CD4-positive, alpha-beta T cell treated with Interleukin-6 for 4 hours (primary cell): ENCODE data around the gene CREBBP.
A peak's percentile ranks its signal among the peaks of the same experiment; 100 is the strongest.

Experiments used
- DNase-seq: peaks from one replicate; pipeline ENCODE4 v3.0.0-alpha.2; 2020; ENCODE audit warnings: mixed read lengths

Gene CREBBP

DNA sequence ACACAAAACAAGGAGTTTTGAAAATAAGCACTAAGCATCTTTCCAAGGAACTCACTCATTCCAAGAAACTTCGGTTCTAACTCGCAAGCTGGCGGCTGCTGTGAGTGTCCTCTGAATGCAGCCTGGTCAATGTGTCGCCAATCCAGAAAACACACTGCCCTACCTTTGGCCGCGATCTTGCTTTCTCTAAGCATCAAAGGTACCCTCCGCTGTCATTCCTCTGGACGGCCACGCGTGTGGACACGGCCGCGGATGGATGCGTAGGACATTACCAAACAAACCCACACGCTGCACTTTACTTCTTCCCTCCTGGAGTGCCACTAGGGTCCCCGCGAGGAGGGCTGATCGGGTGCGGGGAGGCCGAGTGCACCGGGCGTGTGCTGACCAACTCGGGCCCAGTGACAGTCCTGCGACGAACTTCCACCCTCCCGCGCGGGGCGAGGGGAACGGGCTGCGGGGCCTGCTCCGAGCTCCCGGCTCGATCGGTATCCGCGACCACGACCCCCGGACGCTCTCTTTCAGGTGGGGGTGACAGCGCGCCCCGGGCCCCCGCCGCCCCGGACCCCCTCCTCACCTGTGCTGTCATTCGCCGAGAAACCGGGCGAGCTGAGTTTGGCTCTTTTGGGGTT is 1.1 kb downstream of the CREBBP start:
- DNase-seq: peak; percentile 12

DNA sequence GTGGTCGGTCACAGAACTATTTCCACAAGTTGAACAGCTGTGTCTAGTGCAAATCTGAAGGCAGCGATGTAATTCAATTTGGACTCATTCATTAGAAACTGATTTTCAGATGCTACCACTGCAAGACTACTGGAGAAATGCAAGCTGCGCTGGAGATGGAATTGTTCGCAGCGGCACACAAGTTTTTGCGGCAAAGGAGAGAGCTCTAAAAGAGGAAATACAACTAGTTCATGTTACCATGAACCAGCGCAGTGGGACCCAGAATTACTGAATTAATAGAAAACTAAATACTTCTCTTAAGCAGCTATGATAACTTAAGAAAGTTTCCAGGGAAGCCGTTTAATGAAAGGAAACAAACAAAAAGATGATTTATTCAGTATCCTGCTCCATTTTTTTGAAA is 1.9 kb downstream of the CREBBP start:
- peak; percentile 15 for DNase-seq

DNA sequence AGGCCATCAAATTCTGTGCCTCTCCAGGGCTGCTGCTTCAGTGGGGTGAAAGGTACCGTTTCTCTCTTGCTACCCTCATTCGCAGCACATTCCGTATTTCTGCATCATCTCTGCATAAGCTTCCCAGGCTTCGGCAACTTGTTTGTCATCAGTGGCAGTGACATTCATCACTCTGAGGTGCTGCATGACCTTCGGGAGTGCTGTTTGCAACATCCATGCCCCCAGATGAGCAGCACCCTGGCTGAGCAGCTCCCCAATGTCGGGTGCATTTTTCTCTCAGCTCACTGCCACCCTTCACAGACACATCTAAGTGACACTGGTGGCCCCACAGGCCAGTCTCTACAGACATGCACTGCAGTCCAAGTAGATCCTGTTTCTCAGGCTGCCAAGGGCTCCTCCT is 3.8 kb downstream of the CREBBP start:
- no peak for DNase-seq

DNA sequence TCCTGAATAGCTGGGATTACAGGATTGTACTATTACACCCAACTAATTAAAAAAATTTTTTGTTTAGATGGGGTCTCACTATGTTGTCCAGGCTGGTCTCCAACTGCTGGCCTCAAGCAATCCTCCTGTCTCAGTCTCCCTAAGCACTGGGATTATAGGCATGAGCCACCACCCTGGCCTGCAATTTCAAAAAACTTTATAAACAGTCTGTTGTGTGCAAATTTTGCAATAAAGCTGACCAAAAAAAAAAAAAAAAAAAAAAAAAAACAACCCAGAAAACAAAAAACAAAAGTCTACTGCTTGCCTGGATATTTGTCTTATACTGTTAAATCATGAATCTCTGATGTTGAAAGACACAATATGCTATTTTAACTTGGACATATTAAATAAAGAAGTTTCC is 4.4 kb downstream of the CREBBP start:
- no peak for DNase-seq

DNA sequence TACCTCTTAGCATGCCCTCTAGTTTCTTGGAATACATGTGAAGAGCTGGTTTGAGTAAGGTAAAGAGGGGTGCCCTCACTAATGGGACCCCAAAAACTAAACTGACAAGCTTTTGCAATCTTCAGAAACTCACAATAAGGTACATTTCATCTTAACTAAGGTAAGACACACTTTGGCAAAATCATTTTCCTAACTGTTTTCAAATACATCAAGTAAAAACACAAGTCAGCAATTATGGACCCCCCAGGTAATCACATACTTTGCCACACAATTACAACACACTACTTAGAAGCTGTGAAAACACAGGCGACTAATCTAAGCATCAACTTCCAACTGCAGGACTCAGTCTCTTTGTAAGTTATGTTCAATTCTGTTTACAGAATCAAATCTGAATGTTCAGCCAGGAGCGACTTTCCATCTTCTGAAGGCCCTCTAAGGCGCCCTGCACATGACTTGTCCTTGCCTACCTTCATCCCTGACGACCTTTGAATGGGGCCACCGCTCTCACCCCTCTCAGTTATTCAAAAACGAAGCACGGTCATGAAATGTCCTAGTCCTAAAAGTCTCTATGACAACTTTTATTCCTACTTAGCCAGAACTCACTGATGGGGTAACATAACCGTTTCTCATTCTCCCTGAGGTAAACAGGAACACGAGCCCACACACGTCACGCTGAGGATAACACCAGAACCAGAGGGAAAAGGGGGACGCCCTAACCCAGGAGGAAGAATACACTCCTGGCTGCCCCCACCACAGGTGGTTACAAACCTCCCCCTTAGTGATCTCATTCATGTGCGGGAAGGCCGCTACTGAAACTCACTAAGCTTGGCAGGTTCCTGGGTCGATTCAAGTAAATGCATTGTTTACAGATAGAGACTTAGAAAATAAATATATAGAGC is 5.5 kb downstream of the CREBBP start:
- DNase-seq: no peak

DNA sequence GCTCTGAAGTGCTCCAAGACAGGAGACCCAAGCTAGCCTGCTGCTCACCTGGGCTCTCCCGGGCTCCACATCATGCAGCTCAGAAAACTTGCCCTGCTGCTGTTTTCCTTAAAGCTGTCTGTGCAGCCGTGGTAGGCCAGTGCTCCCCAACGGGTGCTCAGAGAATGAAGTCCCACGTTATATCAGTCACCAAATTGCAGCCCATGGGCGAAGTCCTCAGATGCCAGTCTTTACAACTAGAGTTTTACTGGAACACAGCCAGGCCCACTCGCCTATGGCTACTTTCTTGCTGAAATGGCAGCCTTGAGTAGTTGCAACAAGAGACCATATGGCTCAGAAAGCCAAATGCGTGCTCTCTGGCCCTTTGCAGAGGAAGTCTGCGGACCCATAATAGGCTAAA is 6.3 kb downstream of the CREBBP start:
- no peak for DNase-seq

DNA sequence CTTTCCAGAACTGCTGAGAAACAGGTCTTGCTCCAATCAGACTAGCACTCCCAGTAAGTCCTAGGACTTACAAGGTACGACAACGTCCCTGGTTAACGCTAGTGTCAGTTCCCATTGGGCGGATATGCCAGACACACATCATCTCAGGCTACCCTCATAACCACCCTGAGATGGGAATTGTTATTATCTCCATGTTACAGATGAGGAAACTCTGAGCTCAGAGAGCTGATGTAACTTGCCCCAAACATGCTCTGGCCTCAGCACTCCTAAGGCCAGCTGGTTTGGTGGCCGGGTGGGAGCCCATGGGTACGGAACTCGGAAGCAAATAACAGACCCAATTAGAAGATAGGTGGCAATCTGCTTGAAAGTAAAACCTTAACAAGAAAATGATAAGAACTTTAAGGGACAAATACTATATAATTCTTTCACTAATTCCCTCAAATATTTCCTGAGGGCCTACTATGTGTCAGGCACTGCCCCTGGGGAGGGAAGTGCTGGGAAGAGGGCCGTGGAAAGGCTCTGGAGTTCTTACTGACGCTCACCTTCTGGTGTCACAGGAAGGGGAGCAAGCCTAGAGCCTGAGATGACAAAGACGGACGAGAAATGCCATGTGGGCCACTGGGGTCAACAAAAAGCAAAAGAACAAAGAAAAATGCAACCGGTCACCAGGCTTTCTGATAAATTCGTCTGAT is 6.9 kb downstream of the CREBBP start:
- no peak for DNase-seq

DNA sequence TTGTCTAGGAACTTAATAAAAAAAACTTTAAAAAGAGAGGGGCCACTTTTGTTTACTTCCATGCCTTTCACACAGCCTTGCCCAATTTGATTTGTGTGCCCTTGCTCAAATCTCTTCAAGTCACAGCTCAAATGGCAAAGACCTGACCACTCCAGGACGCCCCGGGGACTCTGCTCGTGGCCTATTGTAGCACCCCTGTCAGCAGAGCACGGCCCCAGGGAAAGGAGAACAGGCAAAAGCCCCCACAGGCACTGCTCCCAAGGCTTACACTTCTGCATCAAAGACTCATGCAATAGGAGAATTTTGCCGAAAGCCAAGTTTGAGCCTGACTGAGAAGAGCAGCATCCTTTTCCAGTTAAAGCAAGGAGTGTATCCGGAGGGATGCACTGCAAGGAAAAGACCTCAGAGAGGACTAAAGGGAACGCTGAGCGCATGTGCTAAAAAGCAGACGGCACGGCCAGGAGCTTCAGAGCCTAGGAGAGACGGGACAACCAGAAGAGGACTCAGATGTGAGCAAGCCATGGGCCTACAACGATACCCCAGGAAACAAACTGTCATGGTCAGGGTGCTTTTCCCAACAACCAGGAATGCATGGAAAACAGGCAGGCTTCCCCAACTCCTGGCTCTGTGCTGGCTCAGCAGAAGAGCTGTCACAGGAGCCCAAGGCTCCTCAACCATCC is 8.2 kb downstream of the CREBBP start:
- no peak for DNase-seq

DNA sequence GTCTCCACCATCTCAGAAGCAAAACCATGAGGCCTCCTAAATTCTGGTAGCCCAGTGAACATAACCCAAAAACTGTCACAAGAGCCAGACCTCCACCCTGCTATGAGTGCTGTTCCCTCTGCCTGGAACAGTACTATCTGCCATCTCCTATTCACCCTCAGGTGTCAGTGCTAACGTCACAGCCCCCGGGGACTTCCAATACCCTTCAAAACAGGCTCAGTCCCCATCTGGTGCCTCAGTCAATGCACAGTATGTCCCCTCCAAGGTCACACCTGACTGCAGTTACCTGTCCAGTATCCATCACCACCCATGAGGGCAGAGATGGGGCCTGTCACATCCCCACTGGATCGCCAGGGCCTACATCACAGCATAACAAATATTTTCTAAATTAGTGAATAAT is 11.5 kb downstream of the CREBBP start:
- DNase-seq: no peak

DNA sequence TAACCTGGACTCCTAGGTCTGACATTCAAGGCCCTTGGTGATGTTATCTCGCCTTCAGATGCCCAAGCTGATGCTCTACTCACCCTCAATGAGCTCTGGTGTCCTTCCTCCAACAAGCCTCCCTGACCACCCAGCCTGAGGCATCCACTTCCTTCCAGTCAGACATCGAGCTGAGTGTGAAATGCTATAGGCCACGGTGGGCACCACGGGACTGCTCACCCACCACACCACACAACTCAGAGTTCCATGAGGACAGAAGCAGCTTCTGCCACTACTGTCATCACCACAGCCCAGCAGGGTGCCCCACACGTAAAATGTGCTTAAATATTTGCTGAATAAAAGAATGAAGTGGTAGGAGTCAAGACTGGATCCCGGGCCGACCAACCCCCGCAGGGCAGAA is 12.0 kb downstream of the CREBBP start:
- no peak for DNase-seq

DNA sequence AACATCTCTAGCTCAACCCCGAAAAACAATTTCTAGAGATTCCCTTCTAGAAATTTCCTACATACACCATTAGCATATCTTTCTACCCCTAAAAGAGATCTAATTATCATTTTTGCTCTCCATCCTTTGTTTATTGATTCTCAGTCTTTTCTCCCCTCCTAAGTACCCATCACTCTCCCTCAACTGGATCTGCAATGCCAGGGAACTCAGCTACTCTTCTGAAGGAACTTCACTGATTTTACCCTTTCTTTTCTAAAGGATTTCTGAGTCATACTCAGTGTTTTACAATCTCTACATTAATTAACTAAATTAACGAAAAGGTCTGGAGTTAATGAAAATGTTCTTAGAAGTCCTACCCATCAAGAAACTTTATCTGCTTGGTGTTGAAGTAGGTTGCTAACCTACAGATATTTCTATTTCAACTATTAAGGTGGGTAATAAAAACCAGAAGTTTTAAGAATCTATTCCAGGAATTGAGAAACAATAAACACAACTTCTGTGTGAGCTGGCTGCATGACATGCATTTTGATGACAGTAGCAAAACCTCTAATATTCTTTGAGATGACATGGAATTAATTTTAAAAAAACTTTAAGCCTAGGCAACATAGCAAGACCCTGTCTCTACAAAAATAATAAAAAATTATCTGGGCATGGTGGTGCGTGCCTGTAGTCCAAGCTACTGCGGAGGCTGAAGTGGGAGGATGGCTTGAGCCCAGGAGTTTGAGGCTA is 13.6 kb downstream of the CREBBP start:
- DNase-seq: no peak

DNA sequence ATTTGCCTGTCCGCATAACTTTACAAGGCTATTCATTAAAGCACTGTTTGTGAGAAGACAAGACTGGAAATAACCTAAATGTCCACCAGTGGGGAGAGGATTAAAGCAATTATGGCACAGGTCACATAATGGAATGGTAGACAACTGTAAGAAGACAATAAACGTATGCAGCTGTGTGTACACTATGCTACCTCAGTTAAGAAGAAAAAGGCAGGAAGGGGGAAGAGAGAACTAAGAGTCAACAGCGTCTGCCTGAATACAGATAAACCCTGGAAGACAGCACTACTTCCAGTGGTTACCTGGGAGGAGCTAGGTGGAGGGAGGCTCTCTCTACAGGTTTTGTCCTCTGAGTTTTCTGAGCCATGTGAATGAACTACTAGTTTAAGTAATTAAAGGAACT is 15.3 kb downstream of the CREBBP start:
- DNase-seq: no peak

DNA sequence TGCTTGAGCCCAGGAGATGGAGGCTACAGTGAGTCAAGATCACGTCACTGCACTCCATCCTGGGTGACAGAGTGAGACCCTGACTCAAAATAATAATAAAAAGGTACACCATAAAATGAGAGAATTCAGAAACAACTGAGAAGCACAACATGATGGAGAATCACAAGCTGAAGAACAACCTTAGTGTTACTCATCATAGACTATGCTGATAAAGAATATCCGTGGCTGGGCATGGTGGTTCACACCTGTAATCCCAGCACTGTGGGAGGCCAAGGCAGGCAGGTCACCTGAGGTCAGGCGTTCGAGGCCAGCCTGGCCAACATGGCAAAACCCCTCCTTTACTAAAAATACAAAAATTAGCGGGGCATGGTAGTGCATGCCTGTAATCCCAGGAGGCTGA is 16.0 kb downstream of the CREBBP start:
- DNase-seq: no peak

DNA sequence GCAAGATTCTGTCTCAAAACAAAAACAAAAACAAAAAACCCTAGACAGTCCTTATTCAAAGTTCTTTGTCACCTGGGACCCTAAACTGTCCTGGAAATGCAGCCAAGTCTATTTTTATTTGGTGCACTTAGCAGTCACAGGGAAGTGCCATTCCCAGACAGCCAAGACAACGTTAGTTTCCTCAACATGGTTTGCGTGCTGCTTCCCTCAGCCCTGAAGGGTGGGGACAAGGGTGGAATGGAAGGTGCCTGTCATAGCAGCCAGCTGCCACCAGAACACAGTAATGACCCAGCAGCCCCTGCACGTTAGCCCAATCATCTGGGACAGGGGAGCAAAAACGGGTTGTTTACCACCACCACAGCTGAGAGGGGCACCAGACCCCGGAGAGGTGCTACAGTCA is 16.9 kb downstream of the CREBBP start:
- no peak for DNase-seq

DNA sequence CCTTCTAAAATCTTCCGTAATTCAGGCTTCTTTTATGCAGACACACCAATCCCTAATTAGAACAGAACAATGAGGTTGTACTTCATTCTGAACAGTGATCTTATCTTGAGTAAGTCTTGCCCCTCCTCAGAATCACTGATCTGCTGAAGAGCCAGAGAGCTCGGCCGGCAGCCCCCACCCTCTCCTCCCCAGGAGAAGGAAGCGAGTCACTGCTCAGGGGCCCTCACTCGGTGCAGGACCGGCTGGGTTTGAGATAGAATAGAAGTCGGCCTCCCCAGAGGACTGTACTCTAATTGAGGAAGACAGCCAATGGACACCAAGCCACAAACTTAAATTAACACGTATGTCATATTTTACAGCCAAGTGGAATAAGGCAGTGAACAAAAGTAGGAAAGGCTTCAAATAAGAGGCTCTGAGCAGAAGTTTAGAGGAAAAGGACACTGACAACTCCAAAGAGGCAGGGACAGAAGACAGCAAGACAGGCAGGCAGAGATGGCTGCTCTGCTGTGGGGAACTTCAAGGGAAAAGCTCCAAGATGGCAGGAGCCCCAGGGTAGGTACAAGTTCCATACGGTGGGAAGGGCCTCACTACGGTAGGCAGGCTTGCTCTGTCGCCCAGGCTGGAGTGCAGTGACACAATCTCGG is 18.6 kb downstream of the CREBBP start:
- peak; percentile 34 for DNase-seq

DNA sequence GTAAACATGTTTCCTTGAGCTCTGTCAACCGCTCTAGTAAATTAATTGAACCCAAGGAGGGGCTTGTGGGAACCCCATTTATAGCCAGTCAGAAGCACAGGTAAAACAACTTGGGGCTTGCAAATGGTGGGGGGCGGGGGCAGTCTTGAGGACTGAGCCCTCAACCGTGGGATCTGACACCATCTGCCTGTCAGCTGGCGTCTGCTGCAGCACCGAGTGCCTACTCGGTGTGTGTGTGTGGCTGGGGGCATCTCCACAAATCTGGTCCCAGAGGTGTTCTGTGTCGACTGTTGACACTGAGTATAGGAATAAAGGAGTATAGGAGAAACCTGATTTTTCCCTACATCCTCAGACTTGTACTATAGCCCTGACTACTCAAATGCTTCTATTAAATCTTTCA is 20.6 kb downstream of the CREBBP start:
- DNase-seq: no peak

DNA sequence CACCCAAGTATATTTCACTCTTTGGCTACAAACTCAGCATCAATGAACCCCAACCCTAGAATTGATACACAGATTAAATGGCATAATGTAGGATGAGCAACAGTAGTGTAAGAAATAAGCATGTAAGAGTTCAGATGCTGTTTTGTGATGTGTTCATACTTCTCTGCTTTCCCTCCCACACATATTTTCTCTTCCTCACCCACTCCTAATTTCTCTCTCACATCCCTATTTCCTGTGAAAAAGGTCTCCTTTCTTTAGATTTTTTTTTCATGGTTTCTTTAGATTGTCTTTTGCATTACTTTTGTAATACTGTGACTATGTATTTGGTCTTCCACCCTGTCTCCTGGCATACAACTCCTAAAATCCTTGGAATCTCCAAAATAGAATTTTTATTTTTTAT is 21.7 kb downstream of the CREBBP start:
- no peak for DNase-seq

DNA sequence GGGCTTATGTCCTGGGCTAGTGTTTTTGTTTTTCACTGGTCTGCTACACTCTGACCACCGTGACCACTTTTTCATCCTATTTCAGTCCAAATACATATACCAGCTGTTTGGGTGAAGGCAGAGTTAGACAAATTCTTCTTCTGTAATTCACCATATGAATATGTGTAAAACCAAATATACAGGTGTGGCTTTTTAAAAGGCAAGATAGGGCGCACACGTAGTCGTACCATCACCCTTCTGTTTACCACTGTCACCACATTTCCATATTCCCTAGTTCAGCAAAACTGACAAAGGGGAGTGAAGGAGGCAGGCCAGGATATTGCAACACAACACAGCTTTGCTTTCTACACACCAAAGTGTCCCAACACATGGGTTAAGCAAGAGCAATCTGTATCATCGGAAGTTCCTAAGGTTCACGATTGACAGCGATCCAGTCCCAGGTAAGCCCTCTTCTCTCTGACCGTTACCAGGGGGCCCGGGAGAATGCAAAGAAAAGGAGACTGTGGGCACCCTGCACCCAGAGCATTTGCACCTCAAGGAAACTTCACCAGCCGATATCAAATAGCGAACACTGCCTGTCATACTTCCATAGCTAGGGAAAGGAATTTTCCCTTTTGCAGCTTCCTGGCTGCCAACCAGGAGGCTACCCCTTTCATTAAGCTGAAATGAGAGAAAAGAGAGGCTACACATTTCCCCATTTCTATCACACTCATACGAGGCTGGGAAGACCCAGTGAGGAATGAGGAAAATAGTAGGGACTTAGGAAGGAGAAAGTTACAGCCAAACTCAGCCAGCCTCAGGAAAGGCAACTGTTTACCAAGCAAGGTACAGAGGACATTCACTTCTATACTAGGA is 23.1 kb downstream of the CREBBP start:
- DNase-seq: no peak

DNA sequence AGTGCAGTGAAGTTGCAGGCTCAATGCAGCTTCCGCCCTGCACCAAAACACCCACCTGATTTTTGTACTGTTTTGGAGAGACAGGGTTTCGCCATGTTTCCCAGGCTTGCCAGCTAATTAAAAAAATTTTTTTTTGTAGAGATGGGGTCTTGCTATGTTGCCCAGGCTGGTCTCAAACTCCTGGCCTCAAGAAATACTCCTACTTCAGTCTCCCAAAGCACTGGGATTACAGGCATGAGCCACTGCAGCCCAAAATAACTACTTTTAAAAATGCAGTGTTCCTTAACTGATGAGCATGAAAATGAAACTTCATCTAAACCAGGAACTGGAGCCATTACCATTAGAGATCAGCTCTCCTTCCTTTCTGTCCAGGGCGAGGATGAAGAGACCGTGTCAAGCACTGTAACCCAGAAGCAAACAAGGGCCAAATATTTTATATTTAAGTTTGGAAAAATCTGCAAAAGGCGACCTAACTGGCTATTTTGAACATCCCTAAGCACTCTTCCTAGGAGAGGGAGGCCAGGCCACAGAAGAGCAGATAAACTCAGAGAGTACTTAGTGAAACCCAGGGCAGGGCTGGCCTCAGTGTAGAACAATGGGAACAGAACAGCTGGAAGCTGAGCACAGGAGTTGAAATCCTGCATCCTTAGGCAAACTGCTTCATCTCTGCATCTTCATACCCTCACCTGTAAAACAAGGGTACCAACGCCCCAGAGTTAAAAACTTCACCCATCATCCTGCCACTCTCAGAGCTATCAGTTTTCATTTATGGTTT is 24.0 kb downstream of the CREBBP start:
- DNase-seq: no peak
